Islet of Langerhans (tissue), 1 donor: Measurements from ENCODE around the gene NUP214.

Experiments used
- FAIRE-seq: peaks from one replicate; lab custom pipeline; 2011; peaks lifted over from hg19 to GRCh38; lab: Jason Lieb, UNC

Gene NUP214

GRCh38 chr9:131279196-131279862 lies 153.9 kb downstream of the NUP214 start:
- no peak for FAIRE-seq

GRCh38 chr9:131279863-131280570 lies 154.6 kb downstream of the NUP214 start:
- no peak for FAIRE-seq

GRCh38 chr9:131280660-131281059 lies 155.3 kb downstream of the NUP214 start:
- FAIRE-seq: no peak

- no peak for FAIRE-seq
Observed at GRCh38 chr9:131281119-131281965, 156.0 kb downstream of the NUP214 start.

GRCh38 chr9:131282175-131282574 lies 156.8 kb downstream of the NUP214 start:
- FAIRE-seq: no peak

GRCh38 chr9:131282688-131283422 lies 157.5 kb downstream of the NUP214 start:
- no peak for FAIRE-seq
